A549 (cell line): ENCODE measurements around the gene TRIM13.

Source experiments
- BHLHE40 ChIP-seq: IDR thresholded peaks from 2 replicates; pipeline ENCODE4 v1.6.1; 2012; ENCODE audit warnings: low read depth, low read length, inconsistent platforms
- CEBPB ChIP-seq, 2 experiments: fragments of >200 bp in 1 of 2; sonication (Bioruptor Twin) in 1 of 2; formaldehyde crosslinking in 1 of 2; IDR thresholded peaks; 2 replicates each; pipeline ENCODE4 v1.6.1; 2012 to 2016
- CTCF ChIP-seq: fragments of >200 bp; sonication (Bioruptor Twin); formaldehyde crosslinking; IDR thresholded peaks from 3 replicates; pipeline ENCODE4 v1.5.1; 2016
- EHF ChIP-seq: fragments of 250-450 bp; sonication (Bioruptor Pico); IDR thresholded peaks from 2 replicates; pipeline ENCODE4 v1.5.0; 2020; ENCODE audit warnings: mild to moderate bottlenecking
- FOSL2 ChIP-seq, 2 experiments: fragments of 450-650 bp in 1 of 2; fragments of >200 bp in 1 of 2; sonication (Bioruptor Twin) in 1 of 2; formaldehyde crosslinking; IDR thresholded peaks; 2 replicates each; pipeline versions ENCODE4 v1.5.0 to v1.6.1; 2016 to 2020; ENCODE audit warnings: mild to moderate bottlenecking in 1 of 2, moderate library complexity in 1 of 2
- MAX ChIP-seq: IDR thresholded peaks from 2 replicates; pipeline ENCODE4 v1.6.1; 2012
- REST ChIP-seq: fragments of 200-600 bp; sonication (generic); IDR thresholded peaks from 2 replicates; pipeline ENCODE4 v1.6.1; 2016; ENCODE audit warnings: antibody characterized with exemption, mild to moderate bottlenecking, moderate library complexity
- SMC3 ChIP-seq: fragments of >200 bp; sonication (Bioruptor Twin); formaldehyde crosslinking; IDR thresholded peaks from 3 replicates; pipeline ENCODE4 v1.6.1; 2018; ENCODE audit warnings: inconsistent platforms

- TF ChIP-seq FOSL2 (IDR thresholded peaks at IDR 0.05) (no peak), FOSL2 (CRISPR knock-in tag; IDR thresholded peaks at IDR 0.05) (no peak), CTCF (no peak), EHF (CRISPR knock-in tag) (no peak), REST (no peak), BHLHE40 (no peak), CEBPB (IDR thresholded peaks at IDR 0.05) (no peak), MAX (no peak), SMC3 (no peak)
Observed at GRCh38 chr13:50017819-50018218, 21.0 kb downstream of the TRIM13 start.
